K562 (cell line): Measurements from ENCODE around the gene ANAPC5. TPM values are rescaled to one million over a fixed set of nuclear protein-coding genes. Genes with fewer than 3 reads are reported as not detected.

Experiments
- CBX1 ChIP-seq: sonication (generic); IDR thresholded peaks from 2 replicates; pipeline ENCODE4 v1.6.1; 2016; ENCODE audit warnings: antibody characterized with exemption, low read depth, mild to moderate bottlenecking
- E2F3 ChIP-seq: fragments of 250-450 bp; sonication (Bioruptor Pico); IDR thresholded peaks from 2 replicates; pipeline ENCODE4 v1.4.0; 2020; ENCODE audit warnings: mild to moderate bottlenecking
- FOS ChIP-seq: IDR thresholded peaks from 3 replicates; pipeline ENCODE4 v1.6.1; 2011; ENCODE audit not compliant: insufficient read length; ENCODE audit errors: extremely low read depth
- FOXP1 ChIP-seq: sonication (generic); formaldehyde crosslinking; IDR thresholded peaks from 2 replicates; pipeline ENCODE4 v1.8.0; 2022; ENCODE audit warnings: mild to moderate bottlenecking, missing genetic modification reagents
- HDAC8 ChIP-seq: fragments of 450-650 bp; IDR thresholded peaks from 2 replicates; pipeline ENCODE4 v1.6.1; 2016; ENCODE audit warnings: mild to moderate bottlenecking, missing genetic modification characterization, moderate library complexity, missing compliant biosample characterization
- HLTF ChIP-seq: fragments of 450-650 bp; IDR thresholded peaks from 2 replicates; pipeline ENCODE4 v1.6.1; 2016
- IRF2 ChIP-seq: sonication (generic); formaldehyde crosslinking; IDR thresholded peaks from 2 replicates; pipeline ENCODE4 v1.8.1; 2022; ENCODE audit warnings: mild to moderate bottlenecking, missing genetic modification reagents
- MCM3 ChIP-seq: fragments of 450-650 bp; IDR thresholded peaks from 2 replicates; pipeline ENCODE4 v1.6.1; 2016
- MED1 ChIP-seq: sonication (generic); formaldehyde crosslinking; IDR thresholded peaks from 2 replicates; pipeline ENCODE4 v1.8.1; 2023; ENCODE audit warnings: missing genetic modification reagents, borderline replicate concordance
- PCBP1 ChIP-seq: fragments of 200-400 bp; formaldehyde crosslinking; IDR thresholded peaks from 2 replicates; pipeline ENCODE4 v1.6.1; 2018; ENCODE audit warnings: mild to moderate bottlenecking, low read depth, low read length; ENCODE audit not compliant: poor library complexity, severe bottlenecking
- PHF20 ChIP-seq: fragments of 450-650 bp; IDR thresholded peaks from 2 replicates; pipeline ENCODE4 v1.6.1; 2018; ENCODE audit not compliant: partially characterized antibody
- RNF2 ChIP-seq: sonication (generic); IDR thresholded peaks from 2 replicates; pipeline ENCODE4 v1.6.1; 2016
- SAP30 ChIP-seq: fragments of 200-600 bp; sonication (generic); IDR thresholded peaks from 2 replicates; pipeline ENCODE4 v1.6.1; 2012; ENCODE audit warnings: borderline replicate concordance, low read depth, mild to moderate bottlenecking, moderate library complexity, low read length, control low read depth, inconsistent platforms; ENCODE audit not compliant: insufficient read depth, poor library complexity, severe bottlenecking
- ZBTB1 ChIP-seq: sonication (generic); formaldehyde crosslinking; IDR thresholded peaks from 2 replicates; pipeline ENCODE4 v1.8.1; 2023; ENCODE audit warnings: missing genetic modification reagents, low read depth, mild to moderate bottlenecking, borderline replicate concordance
- ZFP1 ChIP-seq: fragments of 450-650 bp; formaldehyde crosslinking; IDR thresholded peaks from 2 replicates; pipeline ENCODE4 v1.4.0; 2020; ENCODE audit warnings: mild to moderate bottlenecking, mixed read lengths
- ZKSCAN1 ChIP-seq: fragments of 150-350 bp; IDR thresholded peaks from 2 replicates; pipeline ENCODE4 v1.6.1; 2016; ENCODE audit warnings: low read depth, low read length
- ZNF134 ChIP-seq: fragments of 250-450 bp; sonication (Bioruptor Pico); conservative IDR thresholded peaks from 2 replicates; pipeline ENCODE4 v1.4.0; 2020
- ZNF146 ChIP-seq: IDR thresholded peaks from one replicate; pipeline ENCODE4 v1.6.1; 2018; ENCODE audit warnings: missing compliant biosample characterization; ENCODE audit not compliant: unreplicated experiment
- ZNF282 ChIP-seq: sonication (generic); formaldehyde crosslinking; IDR thresholded peaks from 2 replicates; pipeline ENCODE4 v1.8.1; 2023; ENCODE audit warnings: missing genetic modification reagents
- ZNF311 ChIP-seq: fragments of 250-450 bp; sonication (Bioruptor Pico); IDR thresholded peaks from 2 replicates; pipeline ENCODE4 v1.4.0; 2020; ENCODE audit warnings: mild to moderate bottlenecking, moderate library complexity
- ZNF589 ChIP-seq: fragments of 200-800 bp; sonication (Bioruptor generic); IDR thresholded peaks from 2 replicates; pipeline ENCODE4 v1.6.1; 2016; ENCODE audit warnings: low read depth, missing genetic modification characterization, missing compliant biosample characterization
- ZNF695 ChIP-seq: fragments of 450-650 bp; formaldehyde crosslinking; IDR thresholded peaks from 2 replicates; pipeline ENCODE4 v1.4.0; 2020; ENCODE audit warnings: mild to moderate bottlenecking, moderate library complexity
- polyA plus RNA-seq, 8 experiments: library from polyadenylated mRNA; depleted of rRNA in 4 of 8; stranded (reverse) in 5 of 8; unstranded in 3 of 8; fragments of >200 nt; fragmentation: Nextera tagmentation in 2 of 8; fragmentation: Illumina TruSeq in 1 of 8; extraction: Ambion mirVana in 2 of 8; extraction: Trizol in 1 of 8; gene quantifications; 2 replicates each; pipeline versions ENCODE4 v1.2.1 to v1.2.3, GENCODE V29; 2011 to 2014; ENCODE audit warnings: inconsistent platforms in 1 of 8, missing spikeins in 1 of 8
- total RNA-seq, 7 experiments: library from RNA; depleted of rRNA in 6 of 7; stranded (reverse); fragments of >200 nt in 6 of 7; fragmentation: Illumina TruSeq in 2 of 7; extraction: Trizol in 2 of 7; gene quantifications; 2 replicates each; pipeline versions ENCODE4 v1.2.1 to v1.2.3, GENCODE V29; 2011 to 2021; ENCODE audit warnings: low replicate concordance in 1 of 7
- TF ChIP-seq, protein P1 (sequence below): fragments of 450-650 bp; IDR thresholded peaks from 2 replicates; pipeline ENCODE4 v1.6.1; 2016
- TF ChIP-seq, protein P2 (sequence below): fragments of 450-650 bp; formaldehyde crosslinking; IDR thresholded peaks from 2 replicates; pipeline ENCODE4 v1.4.0; 2022; ENCODE audit warnings: missing genetic modification characterization
- TF ChIP-seq, protein P3 (sequence below): fragments of 250-450 bp; sonication (Bioruptor Pico); IDR thresholded peaks from 2 replicates; pipeline ENCODE4 v1.8.0; 2021; ENCODE audit warnings: moderate library complexity, mild to moderate bottlenecking, inconsistent platforms
- TF ChIP-seq, protein P4 (sequence below): fragments of 250-450 bp; sonication (Bioruptor Pico); IDR thresholded peaks from 2 replicates; pipeline ENCODE4 v1.9.0; 2021; ENCODE audit warnings: mild to moderate bottlenecking

Gene ANAPC5
- total and polyA plus RNA-seq, 9 of the 15 experiments (the other 6 are each of a cell fraction or from before 2014, with no cell fraction given): 136 to 315 (median 197) TPM

DNA sequence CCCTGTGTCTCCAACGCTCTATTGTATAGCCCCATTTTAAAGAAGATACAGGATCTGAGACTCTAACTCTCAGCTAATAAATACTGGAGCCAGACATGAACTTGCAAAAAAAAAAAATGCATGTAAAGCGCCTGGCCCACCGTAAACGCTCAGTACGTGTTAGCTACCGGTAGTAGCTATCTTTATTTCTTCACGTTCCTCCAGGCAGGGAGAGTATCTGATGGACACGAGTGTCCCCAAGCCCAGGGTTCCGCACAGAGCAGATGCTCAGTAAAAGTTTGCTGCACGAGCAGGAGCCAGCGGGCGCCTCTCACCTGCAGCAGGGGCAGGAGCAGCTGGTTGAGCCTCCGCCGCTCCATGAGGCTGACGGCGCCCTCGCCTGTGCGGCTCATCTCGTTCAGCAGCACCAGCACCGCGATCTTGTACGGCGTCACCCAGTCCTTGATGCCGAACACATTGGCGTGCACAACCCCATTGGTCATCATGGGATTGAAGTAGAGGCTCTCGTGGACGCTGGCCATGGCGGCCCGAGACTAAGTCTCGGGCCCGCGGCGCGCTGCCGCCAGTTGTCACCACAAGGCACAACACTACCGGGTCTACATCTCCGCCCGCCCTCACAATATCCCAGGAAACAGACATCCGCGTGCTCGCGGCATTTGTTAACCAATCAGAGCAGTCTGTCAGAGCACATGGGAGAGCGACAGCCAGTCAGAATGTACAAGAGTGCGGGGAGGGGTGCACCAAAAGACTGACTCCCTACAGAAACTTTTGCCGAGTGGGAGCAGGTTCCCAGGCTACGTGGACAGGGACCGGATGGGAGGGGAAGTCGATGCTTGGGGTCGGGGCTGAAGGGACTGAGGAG lies at the start of gene ANAPC5 (continued):
- TF ChIP-seq RNF2: peak; percentile 49; the same call in 1 of the 2 replicates
- TF ChIP-seq ZNF589: no peak
- no peak for TF ChIP-seq ZNF134 (CRISPR knock-in tag)
- no peak for TF ChIP-seq PCBP1
- TF ChIP-seq, protein P1, sequence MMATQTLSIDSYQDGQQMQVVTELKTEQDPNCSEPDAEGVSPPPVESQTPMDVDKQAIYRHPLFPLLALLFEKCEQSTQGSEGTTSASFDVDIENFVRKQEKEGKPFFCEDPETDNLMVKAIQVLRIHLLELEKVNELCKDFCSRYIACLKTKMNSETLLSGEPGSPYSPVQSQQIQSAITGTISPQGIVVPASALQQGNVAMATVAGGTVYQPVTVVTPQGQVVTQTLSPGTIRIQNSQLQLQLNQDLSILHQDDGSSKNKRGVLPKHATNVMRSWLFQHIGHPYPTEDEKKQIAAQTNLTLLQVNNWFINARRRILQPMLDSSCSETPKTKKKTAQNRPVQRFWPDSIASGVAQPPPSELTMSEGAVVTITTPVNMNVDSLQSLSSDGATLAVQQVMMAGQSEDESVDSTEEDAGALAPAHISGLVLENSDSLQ: peak; percentile 86
- no peak for TF ChIP-seq ZNF146
- no peak for TF ChIP-seq ZNF695 (CRISPR knock-in tag)
- TF ChIP-seq ZFP1 (CRISPR knock-in tag): no peak
- TF ChIP-seq, protein P2, sequence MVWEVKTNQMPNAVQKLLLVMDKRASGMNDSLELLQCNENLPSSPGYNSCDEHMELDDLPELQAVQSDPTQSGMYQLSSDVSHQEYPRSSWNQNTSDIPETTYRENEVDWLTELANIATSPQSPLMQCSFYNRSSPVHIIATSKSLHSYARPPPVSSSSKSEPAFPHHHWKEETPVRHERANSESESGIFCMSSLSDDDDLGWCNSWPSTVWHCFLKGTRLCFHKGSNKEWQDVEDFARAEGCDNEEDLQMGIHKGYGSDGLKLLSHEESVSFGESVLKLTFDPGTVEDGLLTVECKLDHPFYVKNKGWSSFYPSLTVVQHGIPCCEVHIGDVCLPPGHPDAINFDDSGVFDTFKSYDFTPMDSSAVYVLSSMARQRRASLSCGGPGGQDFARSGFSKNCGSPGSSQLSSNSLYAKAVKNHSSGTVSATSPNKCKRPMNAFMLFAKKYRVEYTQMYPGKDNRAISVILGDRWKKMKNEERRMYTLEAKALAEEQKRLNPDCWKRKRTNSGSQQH (CRISPR knock-in tag): no peak
- no peak for TF ChIP-seq MED1 (CRISPR knock-in tag)
- no peak for TF ChIP-seq ZNF311 (CRISPR knock-in tag)
- TF ChIP-seq ZNF282 (CRISPR knock-in tag): no peak
- TF ChIP-seq, protein P3, sequence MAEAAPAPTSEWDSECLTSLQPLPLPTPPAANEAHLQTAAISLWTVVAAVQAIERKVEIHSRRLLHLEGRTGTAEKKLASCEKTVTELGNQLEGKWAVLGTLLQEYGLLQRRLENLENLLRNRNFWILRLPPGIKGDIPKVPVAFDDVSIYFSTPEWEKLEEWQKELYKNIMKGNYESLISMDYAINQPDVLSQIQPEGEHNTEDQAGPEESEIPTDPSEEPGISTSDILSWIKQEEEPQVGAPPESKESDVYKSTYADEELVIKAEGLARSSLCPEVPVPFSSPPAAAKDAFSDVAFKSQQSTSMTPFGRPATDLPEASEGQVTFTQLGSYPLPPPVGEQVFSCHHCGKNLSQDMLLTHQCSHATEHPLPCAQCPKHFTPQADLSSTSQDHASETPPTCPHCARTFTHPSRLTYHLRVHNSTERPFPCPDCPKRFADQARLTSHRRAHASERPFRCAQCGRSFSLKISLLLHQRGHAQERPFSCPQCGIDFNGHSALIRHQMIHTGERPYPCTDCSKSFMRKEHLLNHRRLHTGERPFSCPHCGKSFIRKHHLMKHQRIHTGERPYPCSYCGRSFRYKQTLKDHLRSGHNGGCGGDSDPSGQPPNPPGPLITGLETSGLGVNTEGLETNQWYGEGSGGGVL (CRISPR knock-in tag): no peak
- TF ChIP-seq SAP30: peak; percentile 95
- TF ChIP-seq FOXP1: no peak
- peak; percentile 79 for TF ChIP-seq ZKSCAN1
- TF ChIP-seq HLTF: no peak
- no peak for TF ChIP-seq HDAC8 (tag)
- no peak for TF ChIP-seq IRF2 (CRISPR knock-in tag)
- peak; percentile 95 for TF ChIP-seq ZBTB1 (CRISPR knock-in tag)
- TF ChIP-seq FOS: peak; percentile 95
- TF ChIP-seq MCM3: no peak
- peak; percentile 93 for TF ChIP-seq PHF20
- TF ChIP-seq, protein P4, sequence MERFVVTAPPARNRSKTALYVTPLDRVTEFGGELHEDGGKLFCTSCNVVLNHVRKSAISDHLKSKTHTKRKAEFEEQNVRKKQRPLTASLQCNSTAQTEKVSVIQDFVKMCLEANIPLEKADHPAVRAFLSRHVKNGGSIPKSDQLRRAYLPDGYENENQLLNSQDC (CRISPR knock-in tag): 0 out of 2 replicates have a peak, but pooled peaks have one; percentile 40
- no peak for TF ChIP-seq E2F3
- no peak for TF ChIP-seq CBX1
